HepG2 (cell line): Measurements from ENCODE around the gene ZNF10. TPM values are rescaled to one million over a fixed set of nuclear protein-coding genes. Genes with fewer than 3 reads are reported as not detected.

Experiments
- ETS1 ChIP-seq: sonication (generic); formaldehyde crosslinking; IDR thresholded peaks from 2 replicates; pipeline ENCODE4 v1.4.0; 2020; ENCODE audit warnings: missing genetic modification reagents
- GLMP ChIP-seq: sonication (generic); formaldehyde crosslinking; IDR thresholded peaks from 2 replicates; pipeline ENCODE4 v1.9.0; 2021; ENCODE audit warnings: missing genetic modification reagents, mild to moderate bottlenecking, borderline replicate concordance
- HDAC2 ChIP-seq: sonication (generic); formaldehyde crosslinking; IDR thresholded peaks from 2 replicates; pipeline ENCODE4 v1.4.0; 2020; ENCODE audit warnings: missing genetic modification reagents
- KMT2B ChIP-seq: IDR thresholded peaks from 2 replicates; pipeline ENCODE4 v1.6.1; 2016; ENCODE audit warnings: missing genetic modification reagents, missing compliant biosample characterization
- NFE2 ChIP-seq: sonication (generic); formaldehyde crosslinking; IDR thresholded peaks from 2 replicates; pipeline ENCODE4 v1.4.0; 2020; ENCODE audit warnings: missing genetic modification reagents
- PCBP1 ChIP-seq: fragments of 200-400 bp; formaldehyde crosslinking; IDR thresholded peaks from 2 replicates; pipeline ENCODE4 v1.6.1; 2017; ENCODE audit warnings: mild to moderate bottlenecking, low read depth, low read length, borderline replicate concordance
- PHF20 ChIP-seq: sonication (generic); formaldehyde crosslinking; IDR thresholded peaks from 2 replicates; pipeline ENCODE4 v1.5.0; 2020; ENCODE audit warnings: mild to moderate bottlenecking, missing genetic modification reagents
- RAD21 ChIP-seq: fragments of 450-650 bp; formaldehyde crosslinking; IDR thresholded peaks from 2 replicates; pipeline ENCODE4 v1.5.0; 2020; ENCODE audit warnings: mild to moderate bottlenecking
- SALL2 ChIP-seq: sonication (generic); formaldehyde crosslinking; IDR thresholded peaks from 2 replicates; pipeline ENCODE4 v1.8.1; 2023; ENCODE audit warnings: mild to moderate bottlenecking, missing genetic modification reagents, inconsistent platforms
- SNAPC4 ChIP-seq: sonication (generic); formaldehyde crosslinking; IDR thresholded peaks from 2 replicates; pipeline ENCODE4 v1.4.0; 2020; ENCODE audit warnings: mild to moderate bottlenecking, missing genetic modification reagents
- SP140L ChIP-seq: sonication (generic); formaldehyde crosslinking; IDR thresholded peaks from 2 replicates; pipeline ENCODE4 v1.4.0; 2020; ENCODE audit warnings: missing genetic modification reagents, borderline replicate concordance
- WIZ ChIP-seq: sonication (generic); formaldehyde crosslinking; IDR thresholded peaks from 2 replicates; pipeline ENCODE4 v1.5.1; 2020; ENCODE audit warnings: mild to moderate bottlenecking, missing genetic modification reagents
- XRCC5 ChIP-seq: fragments of 200-400 bp; formaldehyde crosslinking; optimal IDR thresholded peaks from 2 replicates; pipeline ENCODE3; 2017; ENCODE audit warnings: mild to moderate bottlenecking, low read length
- ZBTB21 ChIP-seq: sonication (generic); formaldehyde crosslinking; IDR thresholded peaks from 2 replicates; pipeline ENCODE4 v1.4.0; 2020; ENCODE audit warnings: missing genetic modification reagents
- ZFP91 ChIP-seq: sonication (generic); formaldehyde crosslinking; IDR thresholded peaks from 2 replicates; pipeline ENCODE4 v1.9.0; 2022; ENCODE audit warnings: missing genetic modification reagents, mild to moderate bottlenecking, borderline replicate concordance
- ZNF331 ChIP-seq: sonication (generic); formaldehyde crosslinking; IDR thresholded peaks from 2 replicates; pipeline ENCODE4 v1.4.0; 2020; ENCODE audit warnings: missing genetic modification reagents
- ZNF362 ChIP-seq: sonication (generic); formaldehyde crosslinking; IDR thresholded peaks from 2 replicates; pipeline ENCODE4 v1.4.0; 2020; ENCODE audit warnings: missing genetic modification reagents, mild to moderate bottlenecking, borderline replicate concordance
- ZNF605 ChIP-seq: sonication (generic); formaldehyde crosslinking; IDR thresholded peaks from 2 replicates; pipeline ENCODE4 v1.8.0; 2022; ENCODE audit warnings: mild to moderate bottlenecking, missing genetic modification reagents
- ZNF672 ChIP-seq: sonication (generic); formaldehyde crosslinking; IDR thresholded peaks from 2 replicates; pipeline ENCODE4 v1.8.1; 2022; ENCODE audit warnings: missing genetic modification reagents
- ZNF878 ChIP-seq: sonication (generic); formaldehyde crosslinking; IDR thresholded peaks from 2 replicates; pipeline ENCODE4 v1.8.1; 2023; ENCODE audit warnings: mild to moderate bottlenecking, missing genetic modification reagents, moderate library complexity
- polyA plus RNA-seq, 8 experiments: library from polyadenylated mRNA; depleted of rRNA in 3 of 8; stranded (reverse) in 7 of 8; unstranded in 1 of 8; fragments of >200 nt; fragmentation: Illumina TruSeq in 4 of 8; extraction: Trizol in 4 of 8; gene quantifications; 2 replicates each; pipeline versions ENCODE4 v1.2.1 to v1.2.3, GENCODE V29; 2011 to 2016; ENCODE audit warnings: low read depth in 4 of 8, missing spikeins in 1 of 8, mixed read lengths in 1 of 8; ENCODE audit not compliant: insufficient read depth in 1 of 8
- total RNA-seq, 5 experiments: library from RNA; depleted of rRNA; stranded (reverse); fragments of >200 nt; fragmentation: Illumina TruSeq; extraction: Trizol; gene quantifications; 2 replicates each; pipeline ENCODE4 v1.2.3, GENCODE V29; 2016; ENCODE audit warnings: low read depth in 1 of 5

ZNF10 gene
- total and polyA plus RNA-seq, 2 of the 13 experiments (the other 11 are each of a cell fraction or from before 2014, with no cell fraction given), result 2.9 to 6.5 TPM

- TF ChIP-seq ZNF362 (CRISPR knock-in tag) (no peak), SNAPC4 (CRISPR knock-in tag) (no peak), PHF20 (CRISPR knock-in tag) (peak; percentile 99), HDAC2 (CRISPR knock-in tag) (peak; percentile 79), ZBTB21 (CRISPR knock-in tag) (peak; percentile 75; the same call in 1 of the 2 replicates), WIZ (no peak), ZNF672 (CRISPR knock-in tag) (no peak), KMT2B (CRISPR knock-in tag) (peak; percentile 97), XRCC5 (peak; percentile 88), SALL2 (CRISPR knock-in tag) (no peak; the same call in 1 of the 2 replicates), ZNF605 (CRISPR knock-in tag) (peak; percentile 68; the same call in 1 of the 2 replicates), NFE2 (CRISPR knock-in tag) (no peak), GLMP (CRISPR knock-in tag) (no peak), SP140L (CRISPR knock-in tag) (no peak), RAD21 (CRISPR knock-in tag) (peak; percentile 75), PCBP1 (0 out of 2 replicates have a peak, but pooled peaks have one; percentile 59), ZNF878 (CRISPR knock-in tag) (no peak), ZNF331 (CRISPR knock-in tag) (peak; percentile 43; the same call in 1 of the 2 replicates), ETS1 (CRISPR knock-in tag) (no peak), ZFP91 (CRISPR knock-in tag) (peak; percentile 91)
Measured at GRCh38 chr12:133181238-133181959, 51.0 kb downstream of the ZNF10 start, which contains the start of gene ZNF268 (continued).
